Activated CD8-positive, alpha-beta memory T cell treated with anti-CD3 and anti-CD28 coated beads for 36 hours (primary cell): ENCODE results near the gene FHOD3. TPM values are rescaled to one million over a fixed set of nuclear protein-coding genes. Genes with fewer than 3 reads are reported as not detected.
"Not testable (repeated sequence)": the region's sequence is repeated elsewhere in the genome, so short reads cannot be mapped to it uniquely, and the experiment has no call there.

Source experiments
- CTCF ChIA-PET: fragments of 350-600 bp; sonication (Branson Sonifier 250); formaldehyde crosslinking; loops from one replicate; lab custom pipeline; 2021; ENCODE audit warnings: antibody characterized with exemption; lab: Charles Lee
- POLR2A ChIA-PET: fragments of 350-600 bp; sonication (Branson Sonifier 250); formaldehyde crosslinking; loops from one replicate; lab custom pipeline; 2021; ENCODE audit warnings: antibody characterized with exemption; lab: Charles Lee
- total RNA-seq, 2 experiments: library from RNA; stranded (reverse); gene quantifications; one replicate each; pipeline ENCODE4 v1.2.3, GENCODE V29; 2021

The FHOD3 gene
- total RNA-seq, 2 experiments from 2014 or later: not detected

DNA sequence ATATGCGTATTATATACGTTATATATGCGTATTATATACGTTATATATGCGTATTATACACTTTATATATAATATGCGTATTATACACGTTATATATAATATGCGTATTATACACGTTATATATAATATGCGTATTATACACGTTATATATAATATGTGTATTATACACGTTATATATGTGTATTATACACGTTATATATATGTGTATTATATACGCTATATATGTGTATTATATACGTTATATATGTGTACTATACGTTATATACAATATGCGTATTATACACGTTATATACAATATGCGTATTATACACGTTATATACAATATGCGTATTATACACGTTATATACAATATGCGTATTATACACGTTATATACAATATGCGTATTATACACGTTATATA is 465.5 kb downstream of the FHOD3 start:
- POLR2A ChIA-PET, CTCF ChIA-PET: not testable (repeated sequence)

DNA sequence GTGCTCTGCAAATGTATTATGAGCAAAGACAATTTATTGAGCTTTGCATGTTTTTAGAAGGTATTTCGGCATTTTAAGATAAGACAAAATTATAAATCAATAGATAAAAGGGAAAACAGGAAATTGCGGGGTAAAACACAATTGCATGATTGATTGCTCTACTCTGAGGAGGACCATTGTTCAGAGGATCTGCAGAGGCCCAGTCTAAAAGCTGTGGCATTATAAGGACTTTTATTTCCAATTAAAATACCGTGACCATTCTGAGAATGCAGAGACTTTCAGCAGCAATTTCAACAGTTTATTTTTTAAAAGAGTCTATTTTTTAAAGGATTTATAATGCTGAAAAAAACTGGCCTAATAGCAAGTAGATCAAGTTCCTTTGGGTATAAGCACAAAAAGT is 469.3 kb downstream of the FHOD3 start:
- ChIA-PET POLR2A (no interaction called here), CTCF (no interaction called here)

DNA sequence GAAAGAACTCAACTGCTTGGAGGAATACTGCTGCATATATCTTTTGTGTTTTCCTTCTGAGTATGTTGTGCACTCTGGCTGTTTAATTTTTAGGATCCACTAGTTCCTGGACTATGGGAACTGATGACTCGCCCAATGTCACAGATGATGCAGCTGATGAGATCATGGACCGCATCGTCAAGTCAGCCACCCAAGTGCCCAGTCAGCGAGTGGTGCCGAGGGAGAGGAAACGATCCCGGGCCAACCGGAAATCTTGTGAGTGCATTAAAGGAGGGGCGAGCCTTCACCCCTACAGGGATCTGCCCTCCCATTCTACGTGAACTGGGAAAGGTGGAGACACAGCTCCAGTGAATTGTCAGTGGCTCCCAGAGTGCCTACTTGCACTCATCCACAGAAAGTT is 471.7 kb downstream of the FHOD3 start:
- POLR2A ChIA-PET: no interaction called here

DNA sequence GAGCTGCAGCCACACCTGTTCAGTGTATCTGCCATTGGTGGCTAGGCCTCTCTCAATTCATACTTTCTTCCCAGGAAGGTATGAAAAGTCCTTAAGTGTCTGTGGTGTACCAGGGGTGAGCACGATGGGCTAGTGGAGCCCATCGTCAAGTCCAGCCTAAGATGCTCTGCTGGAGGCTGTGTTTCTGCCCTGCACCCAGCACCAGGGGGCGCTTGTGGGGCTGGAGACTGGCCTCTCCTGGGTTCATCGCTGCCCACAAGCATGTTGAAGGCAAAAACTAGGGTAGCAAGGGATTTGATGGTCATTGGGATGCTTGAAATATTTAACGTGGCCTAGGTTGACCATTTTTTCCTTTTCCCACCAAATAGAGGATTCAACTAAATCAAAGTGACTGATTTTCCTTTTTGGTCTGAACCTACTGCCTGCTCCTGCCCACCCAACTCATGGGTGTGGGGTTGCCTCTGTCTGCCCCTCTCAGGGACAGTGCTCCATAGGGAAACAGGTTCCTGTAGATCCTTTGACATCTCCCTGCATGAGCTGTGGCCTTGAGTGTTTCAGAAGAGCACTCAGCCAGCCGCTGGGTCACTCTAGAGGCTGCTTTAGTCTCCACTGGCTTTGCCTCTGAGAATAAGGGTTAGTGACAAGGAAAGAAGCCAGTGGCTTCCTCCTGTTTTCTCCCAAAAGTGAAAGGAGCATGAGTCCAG is 472.2 kb downstream of the FHOD3 start:
- ChIA-PET CTCF (no interaction called here), POLR2A (no interaction called here)

More for the DNA sequence above, 471.7 kb downstream of the FHOD3 start:
- CTCF ChIA-PET: no interaction called here

DNA sequence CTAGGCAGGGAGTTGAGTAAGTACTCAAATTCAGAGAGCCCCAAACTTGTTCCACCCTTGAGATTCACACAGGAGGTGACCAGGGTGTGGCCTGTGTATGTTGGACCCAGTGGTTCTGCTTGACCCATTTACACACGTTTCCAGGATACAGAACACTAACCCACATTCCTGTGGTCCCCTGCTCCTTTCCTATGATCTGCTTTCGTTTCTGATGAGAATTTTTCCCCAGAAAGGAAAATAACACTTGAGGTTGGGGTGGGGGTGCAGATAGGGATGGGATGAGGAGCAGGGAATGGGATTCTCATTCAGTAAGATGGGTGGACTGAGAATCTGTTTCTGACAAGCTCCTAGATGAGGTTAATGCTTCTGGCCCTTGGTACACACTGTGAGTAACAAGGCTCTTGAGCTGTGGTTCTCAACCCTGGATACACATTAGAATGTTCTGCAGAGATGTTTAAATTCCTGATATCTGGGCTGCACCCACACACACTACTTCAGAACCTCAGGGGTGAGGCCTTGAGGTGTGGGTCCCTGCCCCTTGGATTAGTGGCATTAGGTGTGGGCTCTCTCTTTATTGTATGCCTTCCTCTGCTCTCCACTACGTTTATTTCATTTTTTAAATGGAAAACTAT is 472.9 kb downstream of the FHOD3 start:
- CTCF ChIA-PET: no interaction called here
- POLR2A ChIA-PET: no interaction called here

DNA sequence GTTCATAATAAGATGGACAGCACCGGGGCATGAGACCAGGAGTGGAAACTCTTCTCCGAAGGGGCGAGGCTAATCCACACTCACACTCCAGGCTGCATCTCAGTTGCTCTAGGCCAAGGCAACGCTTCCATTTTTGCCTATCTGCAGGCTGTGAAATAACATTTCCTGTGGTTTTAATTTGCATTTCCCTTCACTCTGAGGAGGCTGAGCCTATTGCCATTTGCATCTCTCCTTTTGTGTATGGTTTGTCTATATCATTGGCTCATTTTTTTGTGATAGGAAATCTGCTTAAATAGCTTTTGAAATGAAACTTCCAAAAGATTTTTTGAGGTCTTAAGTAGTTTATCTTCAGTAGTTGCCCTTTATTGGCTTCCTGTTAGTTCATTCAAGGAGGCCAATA is 473.7 kb downstream of the FHOD3 start:
- ChIA-PET CTCF (no interaction called here), POLR2A (no interaction called here)

DNA sequence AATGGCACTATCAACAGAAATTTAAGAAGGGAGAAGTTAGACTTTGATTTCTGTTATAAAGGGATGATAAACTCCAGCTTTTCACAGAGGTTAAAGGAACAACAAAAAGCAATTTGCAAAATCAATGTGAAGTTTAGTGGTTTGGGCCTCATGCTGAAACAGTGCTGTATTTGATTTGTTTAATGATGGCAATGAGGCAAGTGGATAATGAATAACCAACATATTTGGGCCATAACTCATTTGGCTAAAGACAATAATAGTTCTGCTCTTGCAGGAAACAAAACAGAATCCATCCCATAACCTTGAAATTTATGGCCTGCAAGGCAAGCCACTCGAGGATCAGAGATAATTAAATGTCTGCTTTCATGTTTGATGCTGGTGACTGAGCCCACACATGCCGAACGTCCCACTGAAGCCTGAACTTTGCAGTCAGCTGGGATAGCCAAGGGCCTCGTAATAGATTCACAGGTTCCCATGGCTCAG is 474.8 kb downstream of the FHOD3 start:
- CTCF ChIA-PET: interaction anchor here (0.6 kb wide), 1 partner anchor 673 kb away, joined by 4 read pairs; no protein-coding TSS in a partner anchor
- POLR2A ChIA-PET: no interaction called here

DNA sequence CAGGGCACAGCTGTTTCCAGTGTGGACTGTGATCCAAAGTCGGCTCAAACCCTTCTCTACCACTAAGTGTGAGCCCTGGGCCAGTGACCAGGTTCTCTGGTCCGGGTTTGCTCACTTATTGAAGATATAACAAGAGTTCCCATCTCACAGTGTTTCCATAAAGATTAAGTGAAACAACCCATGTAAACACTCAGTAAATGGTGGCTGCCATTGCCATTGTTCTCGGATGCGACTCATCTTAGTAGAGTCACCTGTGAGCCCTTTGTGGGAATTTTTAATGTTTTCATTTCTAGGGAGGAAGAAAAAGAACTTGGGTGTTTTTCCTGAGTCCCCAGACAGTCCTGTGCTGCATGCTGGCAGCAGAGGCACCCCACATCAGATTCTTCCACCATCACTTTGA is 477.9 kb downstream of the FHOD3 start:
- POLR2A ChIA-PET: no interaction called here
- CTCF ChIA-PET: no interaction called here

DNA sequence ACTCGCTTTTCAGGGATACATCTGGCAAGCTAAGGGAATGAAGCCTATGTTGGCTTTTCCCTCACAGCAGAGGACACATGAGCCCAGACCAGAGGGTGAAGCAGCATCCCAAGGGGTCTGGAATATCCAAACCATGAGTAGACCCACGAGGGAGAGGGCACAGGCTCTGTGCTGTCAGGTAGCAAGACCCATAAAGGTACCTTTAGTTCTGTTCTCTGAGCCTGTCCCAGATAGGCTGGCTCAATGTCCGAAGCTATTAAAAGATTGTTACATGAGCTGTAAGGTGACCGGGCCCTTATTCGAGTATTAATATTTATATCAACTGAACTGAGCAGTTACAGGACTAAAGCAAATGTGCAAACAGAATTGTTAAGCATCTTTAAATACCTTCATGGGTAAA is 479.1 kb downstream of the FHOD3 start:
- ChIA-PET POLR2A (no interaction called here), CTCF (no interaction called here)

DNA sequence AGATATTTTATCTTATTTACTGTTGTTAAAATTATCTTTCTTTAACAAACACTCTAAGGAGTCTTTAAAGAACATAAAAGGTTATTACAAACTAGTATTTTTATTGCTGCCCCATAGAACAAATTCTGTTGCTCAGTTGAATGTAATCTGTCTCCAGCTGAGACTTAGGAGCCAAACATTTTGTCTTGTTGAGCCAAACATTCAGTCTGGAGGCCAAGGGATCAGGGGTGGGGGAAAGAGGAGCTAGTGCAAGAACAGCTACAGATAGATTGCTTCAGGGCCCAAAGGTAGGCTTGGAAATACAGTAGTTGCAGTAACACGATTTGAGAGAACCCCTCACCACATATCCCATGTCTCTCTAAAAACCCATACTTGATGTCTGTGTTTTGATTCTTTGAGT is 480.1 kb downstream of the FHOD3 start:
- ChIA-PET CTCF (no interaction called here), POLR2A (no interaction called here)

DNA sequence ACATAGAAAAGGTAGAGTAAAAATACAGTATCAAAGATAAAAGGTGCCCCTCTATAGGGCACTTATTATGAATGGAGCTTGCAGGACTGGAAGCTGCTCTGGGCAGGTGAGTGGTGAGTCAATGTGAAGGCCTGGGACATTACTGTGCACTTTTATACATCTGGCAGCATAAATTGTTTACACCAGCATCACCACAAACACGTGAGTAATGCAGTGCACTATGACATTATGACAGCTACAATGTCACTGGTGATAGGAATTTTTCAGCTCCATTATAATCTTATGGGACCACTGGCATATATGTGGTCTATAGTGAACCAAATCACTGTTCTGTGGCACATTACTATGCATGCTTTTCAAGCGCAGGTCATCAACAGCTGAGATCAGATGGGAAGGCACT is 483.2 kb downstream of the FHOD3 start:
- ChIA-PET CTCF (no interaction called here), POLR2A (no interaction called here)

DNA sequence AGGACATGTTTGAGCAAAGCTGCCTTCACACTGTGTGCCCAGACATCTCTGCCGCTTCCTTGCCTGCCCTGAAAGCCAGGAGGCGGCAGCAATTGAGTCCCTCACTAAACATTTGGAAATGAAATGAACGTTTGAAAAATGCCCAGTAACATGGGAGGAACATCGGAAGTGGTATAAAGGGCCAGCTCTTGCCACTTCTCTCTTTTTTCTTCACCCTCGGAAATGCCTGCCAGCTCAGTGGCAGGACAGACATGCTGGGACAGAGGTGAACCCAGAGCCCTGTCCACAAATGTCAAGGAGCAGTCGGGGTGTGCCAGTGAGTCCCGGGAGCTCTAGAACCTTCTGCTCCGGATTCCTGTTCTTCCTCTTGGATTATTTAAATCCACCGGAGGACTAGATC is 485.2 kb downstream of the FHOD3 start:
- CTCF ChIA-PET: no interaction called here
- POLR2A ChIA-PET: no interaction called here

DNA sequence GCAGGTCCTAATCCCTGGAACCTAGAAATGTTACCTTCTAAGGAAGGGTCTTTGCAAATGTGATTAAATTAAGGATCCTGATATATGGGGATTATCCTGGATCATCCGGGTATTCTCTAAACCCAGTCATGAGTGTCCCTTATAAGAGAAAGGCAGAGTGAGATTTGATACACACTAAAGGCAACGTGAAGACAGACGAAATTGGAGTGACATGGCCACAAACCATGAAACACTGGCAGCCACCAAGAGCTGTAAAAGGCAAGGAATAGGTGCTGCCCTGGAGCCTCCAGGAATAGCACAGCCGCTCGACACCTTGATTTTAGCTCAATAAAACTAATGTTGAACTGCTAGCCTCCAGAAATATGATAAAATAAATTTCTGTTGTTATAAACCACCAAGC is 486.3 kb downstream of the FHOD3 start:
- POLR2A ChIA-PET: no interaction called here
- CTCF ChIA-PET: no interaction called here

DNA sequence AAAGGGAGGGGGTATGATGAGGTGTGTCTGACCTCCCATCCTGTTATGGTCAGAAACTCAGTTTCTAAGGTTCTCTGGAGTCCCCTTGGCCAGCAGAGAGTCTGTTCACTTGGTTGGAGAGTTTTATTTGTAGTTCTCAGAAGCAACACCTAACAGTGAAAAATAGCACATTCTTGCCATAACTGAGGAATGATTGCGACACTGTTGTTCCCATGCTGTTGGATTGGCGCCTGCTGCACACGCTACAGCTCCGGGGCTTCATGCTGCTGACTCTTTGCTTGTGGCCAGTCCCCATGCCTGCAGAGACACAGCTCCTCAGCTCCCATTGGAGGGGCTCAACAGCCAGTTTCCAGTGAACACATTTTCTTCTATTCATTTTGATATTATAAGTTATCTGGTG is 489.2 kb downstream of the FHOD3 start:
- CTCF ChIA-PET: no interaction called here
- POLR2A ChIA-PET: no interaction called here

DNA sequence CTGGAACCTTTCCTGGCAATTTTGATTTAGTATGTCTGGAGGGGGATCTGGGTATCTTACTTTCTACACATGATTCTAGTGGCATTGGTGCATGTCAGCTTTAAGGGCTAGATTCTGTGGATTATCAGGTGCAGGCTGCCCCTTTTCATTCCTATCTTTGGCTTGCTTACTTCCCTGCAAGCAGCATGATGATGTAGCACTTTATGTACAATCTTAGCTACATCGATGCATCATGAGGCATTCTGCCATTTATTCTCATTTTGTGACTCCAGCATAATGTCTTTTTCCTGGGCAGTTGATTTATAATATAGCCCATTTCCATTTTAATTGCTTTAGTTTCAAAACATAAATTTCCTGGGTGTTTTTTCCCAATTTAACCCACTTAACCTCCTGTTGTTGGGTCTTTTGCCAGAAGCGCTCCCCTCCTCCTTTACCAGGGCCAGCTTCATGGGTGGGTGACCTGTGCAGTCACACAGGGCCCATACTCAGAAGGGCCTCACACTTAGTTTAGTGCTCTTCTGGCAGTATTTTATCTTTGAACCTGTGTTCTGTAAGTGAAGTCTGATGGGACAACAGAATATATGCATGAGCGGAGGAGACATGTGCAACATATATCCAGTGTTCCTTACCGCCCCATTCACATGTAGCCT is 495.2 kb downstream of the FHOD3 start:
- POLR2A ChIA-PET: no interaction called here
- CTCF ChIA-PET: no interaction called here

DNA sequence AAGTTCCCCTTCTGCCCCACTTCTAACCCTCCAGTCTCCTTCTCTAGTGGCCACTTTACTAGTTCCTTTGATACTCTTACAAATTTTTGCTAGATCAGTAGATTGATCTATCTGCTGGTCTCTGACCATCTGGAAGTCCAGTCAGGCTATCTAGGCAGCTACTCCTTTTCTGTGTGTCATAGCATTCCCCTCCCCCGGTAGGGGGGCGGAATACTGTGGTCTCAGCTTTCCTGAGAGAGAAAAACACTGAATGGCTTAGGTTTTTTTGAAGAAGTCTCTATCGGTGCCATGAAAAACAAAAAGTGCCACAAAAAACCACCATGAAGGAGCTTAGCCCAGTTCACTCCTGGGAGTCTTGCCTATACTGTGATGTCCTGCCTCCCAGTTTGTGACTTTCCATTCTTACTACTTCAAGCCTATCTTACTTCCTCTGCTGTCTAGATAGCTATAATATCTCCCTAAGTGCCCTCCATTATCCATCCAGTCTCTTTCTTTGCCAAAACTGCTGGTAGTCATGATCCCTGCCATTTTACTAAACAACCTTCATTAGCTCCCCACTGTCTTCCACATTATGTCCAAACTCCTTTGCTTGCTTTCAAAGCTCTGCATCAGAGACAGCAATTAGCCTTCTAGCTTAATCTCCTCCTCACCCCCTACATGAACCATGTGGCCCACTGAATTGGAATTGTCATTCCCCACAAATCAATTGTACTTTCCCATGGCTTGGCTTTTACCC is 501.4 kb downstream of the FHOD3 start:
- ChIA-PET POLR2A (no interaction called here), CTCF (interaction anchor here (1.0 kb wide), 1 partner anchor 10 kb away, joined by 5 read pairs; no protein-coding TSS in a partner anchor)

DNA sequence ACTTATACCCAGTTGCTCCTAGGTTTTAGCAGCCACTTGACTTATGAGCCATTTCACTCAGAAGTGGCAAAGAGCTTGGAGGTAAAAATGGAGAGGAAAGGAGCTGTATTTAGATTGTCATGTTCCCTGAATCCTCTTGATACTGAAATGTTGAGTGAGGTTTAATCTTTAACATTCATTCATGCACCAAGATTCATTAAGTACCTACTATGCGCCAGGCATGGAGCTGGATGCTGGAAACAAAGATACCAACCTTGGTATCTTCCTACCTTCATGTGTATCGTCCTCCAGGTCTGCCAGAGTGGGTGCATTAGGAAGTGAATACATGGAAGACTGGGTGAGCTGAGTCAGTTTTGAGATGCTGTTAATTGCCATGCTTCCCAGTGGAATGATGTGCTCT is 507.6 kb downstream of the FHOD3 start:
- POLR2A ChIA-PET: no interaction called here
- CTCF ChIA-PET: no interaction called here

DNA sequence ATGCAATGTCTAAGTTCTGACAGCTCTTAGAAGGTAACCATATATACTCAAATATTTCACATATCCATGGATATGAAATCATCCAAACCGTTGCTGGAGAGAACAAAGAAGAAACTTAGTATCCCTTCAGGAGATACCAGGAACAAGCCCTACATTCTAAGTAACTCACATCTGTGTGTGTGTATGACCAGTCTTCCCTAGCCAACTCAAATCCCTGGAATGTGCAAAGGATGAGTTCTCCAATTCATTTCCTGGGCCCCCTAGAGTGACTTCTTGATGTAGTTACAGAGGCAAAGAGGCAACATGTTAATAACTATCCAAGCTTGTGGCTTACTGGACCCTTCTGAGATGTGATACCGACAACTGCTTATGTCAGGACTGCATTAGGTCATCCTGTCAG is 511.2 kb downstream of the FHOD3 start:
- CTCF ChIA-PET: interaction anchor here (1.2 to 1.3 kb wide), 2 partner anchors 10 to 20 kb away, joined by 5 read pairs; partner anchors contain the start of genes KIAA1328 and TPGS2

DNA sequence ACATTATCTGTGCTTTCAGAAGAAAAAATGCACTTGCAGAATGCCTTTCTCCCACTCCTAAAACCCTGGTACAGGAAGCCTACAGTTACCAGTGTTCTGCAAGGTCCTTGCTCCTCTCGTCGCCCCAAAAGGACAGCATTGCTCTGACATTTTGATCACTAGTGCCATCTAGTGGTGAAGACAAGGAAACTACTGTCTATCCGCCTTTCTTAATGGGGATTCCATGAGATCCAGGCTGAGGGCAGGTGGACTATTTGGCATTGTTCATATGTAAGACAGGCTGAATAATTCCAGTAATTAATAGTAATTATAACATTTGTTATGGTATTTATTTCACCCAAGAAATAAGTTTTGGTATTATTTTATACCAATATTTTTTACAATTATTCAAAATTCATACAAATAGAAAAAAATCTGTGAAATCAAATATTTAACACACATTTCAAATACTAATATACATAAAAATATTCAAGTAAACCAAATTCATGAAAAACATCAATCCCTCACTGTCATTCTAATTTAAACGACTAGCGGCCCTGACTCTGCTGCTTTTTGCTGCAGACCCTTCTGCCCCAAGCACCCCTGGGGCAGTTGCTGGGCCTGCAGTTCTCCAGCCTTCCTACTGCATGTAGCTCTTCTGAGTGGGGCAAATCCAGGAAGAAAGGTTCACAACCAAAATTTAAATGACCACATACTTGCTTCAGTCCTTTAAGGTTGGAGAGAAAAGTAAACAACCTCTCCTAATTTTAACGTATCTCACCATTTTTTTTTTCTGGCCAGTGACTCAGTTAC is 512.3 kb downstream of the FHOD3 start:
- CTCF ChIA-PET: interaction anchor here (1.2 to 1.3 kb wide), 2 partner anchors 11 to 19 kb away, joined by 5 read pairs; partner anchors contain the start of genes KIAA1328 and TPGS2
- POLR2A ChIA-PET: no interaction called here

More for the DNA sequence above, 511.2 kb downstream of the FHOD3 start:
- POLR2A ChIA-PET: no interaction called here
